ENCODE data around the gene C7orf33.
"Not testable (repeated sequence)": the region's sequence is repeated elsewhere in the genome, so short reads cannot be mapped to it uniquely, and the experiment has no call there.

C7orf33 gene

GRCh38 chr7:148590471-148590870, at the start of gene C7orf33:
TSS of gene C7orf33 (plus strand) at chr7:148590766. CDS start at chr7:148590926, 160 bp downstream.
- DNase-seq (no peak), ATAC-seq (no peak)

- ATAC-seq: no peak
- DNase-seq: no peak
Observed at GRCh38 chr7:148541891-148542504, 48.6 kb upstream of the C7orf33 start.

GRCh38 chr7:148543302-148543701, 47.3 kb upstream of the C7orf33 start:
- DNase-seq: no peak
- ATAC-seq: no peak

GRCh38 chr7:148545172-148545571, 45.4 kb upstream of the C7orf33 start:
- ATAC-seq: no peak
- no peak for DNase-seq

- ATAC-seq (no peak), DNase-seq (no peak)
Observed at GRCh38 chr7:148545932-148546331, 44.6 kb upstream of the C7orf33 start.

- ATAC-seq (no peak), DNase-seq (no peak)
Observed at GRCh38 chr7:148546857-148547256, 43.7 kb upstream of the C7orf33 start.

GRCh38 chr7:148547951-148548350, 42.6 kb upstream of the C7orf33 start:
- no peak for ATAC-seq
- DNase-seq: no peak

- ATAC-seq (no peak), DNase-seq (no peak)
Observed at GRCh38 chr7:148553979-148554378, 36.6 kb upstream of the C7orf33 start.

- DNase-seq: no peak
- ATAC-seq: no peak
Observed at GRCh38 chr7:148556892-148557291, 33.7 kb upstream of the C7orf33 start.

- ATAC-seq (no peak), DNase-seq (no peak)
Observed at GRCh38 chr7:148558914-148559313, 31.7 kb upstream of the C7orf33 start.

- no peak for DNase-seq
- ATAC-seq: no peak
Observed at GRCh38 chr7:148561099-148561498, 29.5 kb upstream of the C7orf33 start.

GRCh38 chr7:148563583-148564274, 26.8 kb upstream of the C7orf33 start:
- ATAC-seq (no peak), DNase-seq (peak; percentile 9)

- peak; percentile 42 for DNase-seq
- ATAC-seq: peak; percentile 81
Observed at GRCh38 chr7:148564275-148564951, 26.2 kb upstream of the C7orf33 start.

GRCh38 chr7:148566736-148567135, 23.8 kb upstream of the C7orf33 start:
- no peak for ATAC-seq

GRCh38 chr7:148567524-148567923, 23.0 kb upstream of the C7orf33 start:
- no peak for ATAC-seq
- no peak for DNase-seq

More at GRCh38 chr7:148566736-148567135, 23.8 kb upstream of the C7orf33 start:
- DNase-seq: no peak

- no peak for DNase-seq
- ATAC-seq: no peak
Observed at GRCh38 chr7:148570510-148570909, 20.1 kb upstream of the C7orf33 start.

- ATAC-seq, DNase-seq: not testable (repeated sequence)
Observed at GRCh38 chr7:148570973-148571372, 19.6 kb upstream of the C7orf33 start.

- no peak for DNase-seq
- ATAC-seq: no peak
Observed at GRCh38 chr7:148571381-148571780, 19.2 kb upstream of the C7orf33 start.

GRCh38 chr7:148572067-148572522, 18.5 kb upstream of the C7orf33 start:
- ATAC-seq: no peak
- no peak for DNase-seq

- not testable (repeated sequence) for ATAC-seq, DNase-seq
Observed at GRCh38 chr7:148573581-148573980, 17.0 kb upstream of the C7orf33 start.

GRCh38 chr7:148575640-148576411, 14.7 kb upstream of the C7orf33 start:
- DNase-seq (peak; percentile 78), ATAC-seq (peak; percentile 82)

- ATAC-seq: no peak
- DNase-seq: peak; percentile 13
Observed at GRCh38 chr7:148579366-148579765, 11.2 kb upstream of the C7orf33 start.

All from stimulated activated naive CD8-positive, alpha-beta T cell treated with anti-CD3 and anti-CD28 coated beads, Interleukin-15, Interleukin-2, amounts not matched to agents 100 U/mL and 50 U/mL, for 24 hours (primary cell).